H7 (cell line): ENCODE data around the gene HEBP1. TPM values are rescaled to one million over a fixed set of nuclear protein-coding genes. Genes with fewer than 3 reads are reported as not detected.
"Not testable (repeated sequence)": the region's sequence is repeated elsewhere in the genome, so short reads cannot be mapped to it uniquely, and the experiment has no call there.

Experiments used
- DNase-seq: peaks from one replicate; pipeline ENCODE4 v3.0.0; 2012
- H3K27me3 ChIP-seq: 2 replicates; pipeline ENCODE4 v1.6.0; 2011; ENCODE audit warnings: mild to moderate bottlenecking, low read length; ENCODE audit not compliant: control insufficient read depth, insufficient read depth
- H3K36me3 ChIP-seq: replicated peaks from 2 replicates; pipeline ENCODE4 v1.5.1; 2011; ENCODE audit warnings: low read length; ENCODE audit not compliant: control insufficient read depth, insufficient read depth
- H3K4me3 ChIP-seq: 2 replicates; pipeline ENCODE4 v1.5.1; 2011; ENCODE audit warnings: low read depth, mild to moderate bottlenecking, control low read depth, low read length, moderate library complexity; ENCODE audit not compliant: insufficient read depth
- total RNA-seq: library from RNA; depleted of rRNA; stranded (reverse); fragments of >200 nt; shearing (Covaris generic); gene quantifications from 2 replicates; pipeline ENCODE4 v1.2.3, GENCODE V29; 2014; rRNA removed

Gene HEBP1
- total RNA-seq = 5.0 and 5.6 TPM in 2 replicates

- peaks cover 19% of the 10 kb centered on the region for H3K27me3 ChIP-seq
- peak; percentile 99 for DNase-seq
- H3K36me3 ChIP-seq = no peaks in the 10 kb centered on the region
- peak within 1 kb of the TSS; percentile 80 for H3K4me3 ChIP-seq
Observed at GRCh38 chr12:12999959-13000615, at the start of gene HEBP1. Gene HEBP1, minus strand, starts transcription at chr12:13000265. Its CDS starts 151 bp downstream, at chr12:13000114.

- Histone ChIP-seq H3K36me3 (no peaks in the 10 kb centered on the region), H3K4me3 (no peak overlapping the region), H3K27me3 (no peaks in the 10 kb centered on the region)
- peak; percentile 23 for DNase-seq
Observed at GRCh38 chr12:13049816-13050215, 49.8 kb upstream of the HEBP1 start.

GRCh38 chr12:13046964-13047363 lies 46.9 kb upstream of the HEBP1 start:
- no peaks in the 10 kb centered on the region for H3K36me3 ChIP-seq
- H3K27me3 ChIP-seq = peaks cover 5% of the 10 kb centered on the region; the same call in 1 of the 2 replicates
- H3K4me3 ChIP-seq = no peak overlapping the region
- no peak for DNase-seq

GRCh38 chr12:13045816-13046215 lies 45.8 kb upstream of the HEBP1 start:
- Histone ChIP-seq H3K4me3 (no peak overlapping the region), H3K27me3 (peaks cover 5% of the 10 kb centered on the region; the same call in 1 of the 2 replicates), H3K36me3 (no peaks in the 10 kb centered on the region)
- no peak for DNase-seq

GRCh38 chr12:13044906-13045299 lies 44.8 kb upstream of the HEBP1 start:
- H3K27me3 ChIP-seq = peaks cover 5% of the 10 kb centered on the region; the same call in 1 of the 2 replicates
- no peak for DNase-seq
- no peaks in the 10 kb centered on the region for H3K36me3 ChIP-seq
- H3K4me3 ChIP-seq = peak overlapping the region; percentile 84

- peak; percentile 90 for DNase-seq
- Histone ChIP-seq H3K27me3 (peaks cover 5% of the 10 kb centered on the region; the same call in 1 of the 2 replicates), H3K4me3 (peak within 1 kb of the TSS; percentile 84), H3K36me3 (no peaks in the 10 kb centered on the region)
Observed at GRCh38 chr12:13044002-13044905, 44.2 kb upstream of the HEBP1 start, which contains the start of gene FAM234B. Gene FAM234B, plus strand, starts transcription at chr12:13044381. Its CDS starts 23 bp downstream, at chr12:13044404.

- H3K4me3 ChIP-seq = no peak overlapping the region
- peaks cover 5% of the 10 kb centered on the region; the same call in 1 of the 2 replicates for H3K27me3 ChIP-seq
- H3K36me3 ChIP-seq = no peaks in the 10 kb centered on the region
- DNase-seq = no peak
Observed at GRCh38 chr12:13042666-13043230, 42.7 kb upstream of the HEBP1 start.

- Histone ChIP-seq H3K4me3 (no peak overlapping the region), H3K36me3 (no peaks in the 10 kb centered on the region), H3K27me3 (peaks cover 5% of the 10 kb centered on the region; the same call in 1 of the 2 replicates)
- no peak for DNase-seq
Observed at GRCh38 chr12:13041224-13041623, 41.2 kb upstream of the HEBP1 start.

GRCh38 chr12:13039328-13039956 lies 39.4 kb upstream of the HEBP1 start:
- peaks cover 5% of the 10 kb centered on the region; the same call in 1 of the 2 replicates for H3K27me3 ChIP-seq
- no peak for DNase-seq
- H3K4me3 ChIP-seq = no peak overlapping the region
- H3K36me3 ChIP-seq = no peaks in the 10 kb centered on the region

GRCh38 chr12:13038491-13039161 lies 38.6 kb upstream of the HEBP1 start:
- Histone ChIP-seq H3K27me3 (peaks cover 2% of the 10 kb centered on the region; the same call in 1 of the 2 replicates), H3K4me3 (no peak overlapping the region), H3K36me3 (no peaks in the 10 kb centered on the region)
- DNase-seq = no peak

- no peak overlapping the region for H3K4me3 ChIP-seq
- no peaks in the 10 kb centered on the region for H3K27me3 ChIP-seq
- no peaks in the 10 kb centered on the region for H3K36me3 ChIP-seq
- no peak for DNase-seq
Observed at GRCh38 chr12:13036881-13037280, 36.8 kb upstream of the HEBP1 start.

GRCh38 chr12:13035335-13035734 lies 35.3 kb upstream of the HEBP1 start:
- not testable (repeated sequence) for DNase-seq, H3K27me3 ChIP-seq, H3K4me3 ChIP-seq, H3K36me3 ChIP-seq

- DNase-seq = no peak
- H3K4me3 ChIP-seq = no peak overlapping the region
Observed at GRCh38 chr12:13033476-13033875, 33.4 kb upstream of the HEBP1 start.

GRCh38 chr12:13032164-13032563 lies 32.1 kb upstream of the HEBP1 start:
- no peak overlapping the region for H3K4me3 ChIP-seq
- DNase-seq = no peak
- no peaks in the 10 kb centered on the region for H3K36me3 ChIP-seq
- H3K27me3 ChIP-seq = no peaks in the 10 kb centered on the region

More at GRCh38 chr12:13033476-13033875, 33.4 kb upstream of the HEBP1 start:
- H3K27me3 ChIP-seq = no peaks in the 10 kb centered on the region
- no peaks in the 10 kb centered on the region for H3K36me3 ChIP-seq
